ENCODE results near the gene LRBA.
"Not testable (repeated sequence)": the region's sequence is repeated elsewhere in the genome, so short reads cannot be mapped to it uniquely, and the experiment has no call there.

LRBA gene

GRCh38 chr4:150782921-150783320 is 232.2 kb downstream of the LRBA start:
- DNase-seq, result no peak

- peak in 1 of 2 experiments; percentile 60 for DNase-seq
Observed at GRCh38 chr4:150782311-150782710, 232.8 kb downstream of the LRBA start.

GRCh38 chr4:150781191-150781590 is 233.9 kb downstream of the LRBA start:
- DNase-seq, result no peak

GRCh38 chr4:150779707-150780106 is 235.4 kb downstream of the LRBA start:
- no peak for DNase-seq

GRCh38 chr4:150773729-150774449 is 241.2 kb downstream of the LRBA start:
- DNase-seq, result no peak

GRCh38 chr4:150773032-150773431 is 242.1 kb downstream of the LRBA start:
- no peak for DNase-seq

GRCh38 chr4:150771382-150771781 is 243.7 kb downstream of the LRBA start:
- DNase-seq, result no peak

GRCh38 chr4:150769845-150770244 is 245.2 kb downstream of the LRBA start:
- no peak for DNase-seq

- no peak for DNase-seq
Observed at GRCh38 chr4:150769248-150769647, 245.8 kb downstream of the LRBA start.

- DNase-seq, result no peak
Observed at GRCh38 chr4:150768497-150768896, 246.6 kb downstream of the LRBA start.

GRCh38 chr4:150765216-150765615 is 249.9 kb downstream of the LRBA start:
- DNase-seq, result no peak

GRCh38 chr4:150751648-150752047 is 263.4 kb downstream of the LRBA start:
- no peak for DNase-seq

- DNase-seq, result no peak
Observed at GRCh38 chr4:150750824-150751223, 264.3 kb downstream of the LRBA start.

GRCh38 chr4:150746156-150746555 is 268.9 kb downstream of the LRBA start:
- no peak for DNase-seq

- no peak for DNase-seq
Observed at GRCh38 chr4:150744570-150744969, 270.5 kb downstream of the LRBA start.

GRCh38 chr4:150743564-150744342 is 271.3 kb downstream of the LRBA start:
- DNase-seq, result no peak

GRCh38 chr4:150742930-150743329 is 272.2 kb downstream of the LRBA start:
- DNase-seq, result not testable (repeated sequence)

- no peak for DNase-seq
Observed at GRCh38 chr4:150739591-150739990, 275.5 kb downstream of the LRBA start.

- no peak for DNase-seq
Observed at GRCh38 chr4:150725957-150726523, 289.0 kb downstream of the LRBA start.

GRCh38 chr4:150723727-150724411 is 291.2 kb downstream of the LRBA start:
- no peak for DNase-seq

- DNase-seq, result peak in 1 of 2 experiments; percentile 24
Observed at GRCh38 chr4:150722908-150723362, 292.1 kb downstream of the LRBA start.

- DNase-seq, result no peak
Observed at GRCh38 chr4:150720973-150721518, 294.0 kb downstream of the LRBA start.

- no peak for DNase-seq
Observed at GRCh38 chr4:150717952-150718351, 297.1 kb downstream of the LRBA start.

All from NCI-H446 (cell line).